ENCODE measurements around the gene C1orf167. TPM values are rescaled to one million over a fixed set of nuclear protein-coding genes. Genes with fewer than 3 reads are reported as not detected.

Gene C1orf167, protein sequence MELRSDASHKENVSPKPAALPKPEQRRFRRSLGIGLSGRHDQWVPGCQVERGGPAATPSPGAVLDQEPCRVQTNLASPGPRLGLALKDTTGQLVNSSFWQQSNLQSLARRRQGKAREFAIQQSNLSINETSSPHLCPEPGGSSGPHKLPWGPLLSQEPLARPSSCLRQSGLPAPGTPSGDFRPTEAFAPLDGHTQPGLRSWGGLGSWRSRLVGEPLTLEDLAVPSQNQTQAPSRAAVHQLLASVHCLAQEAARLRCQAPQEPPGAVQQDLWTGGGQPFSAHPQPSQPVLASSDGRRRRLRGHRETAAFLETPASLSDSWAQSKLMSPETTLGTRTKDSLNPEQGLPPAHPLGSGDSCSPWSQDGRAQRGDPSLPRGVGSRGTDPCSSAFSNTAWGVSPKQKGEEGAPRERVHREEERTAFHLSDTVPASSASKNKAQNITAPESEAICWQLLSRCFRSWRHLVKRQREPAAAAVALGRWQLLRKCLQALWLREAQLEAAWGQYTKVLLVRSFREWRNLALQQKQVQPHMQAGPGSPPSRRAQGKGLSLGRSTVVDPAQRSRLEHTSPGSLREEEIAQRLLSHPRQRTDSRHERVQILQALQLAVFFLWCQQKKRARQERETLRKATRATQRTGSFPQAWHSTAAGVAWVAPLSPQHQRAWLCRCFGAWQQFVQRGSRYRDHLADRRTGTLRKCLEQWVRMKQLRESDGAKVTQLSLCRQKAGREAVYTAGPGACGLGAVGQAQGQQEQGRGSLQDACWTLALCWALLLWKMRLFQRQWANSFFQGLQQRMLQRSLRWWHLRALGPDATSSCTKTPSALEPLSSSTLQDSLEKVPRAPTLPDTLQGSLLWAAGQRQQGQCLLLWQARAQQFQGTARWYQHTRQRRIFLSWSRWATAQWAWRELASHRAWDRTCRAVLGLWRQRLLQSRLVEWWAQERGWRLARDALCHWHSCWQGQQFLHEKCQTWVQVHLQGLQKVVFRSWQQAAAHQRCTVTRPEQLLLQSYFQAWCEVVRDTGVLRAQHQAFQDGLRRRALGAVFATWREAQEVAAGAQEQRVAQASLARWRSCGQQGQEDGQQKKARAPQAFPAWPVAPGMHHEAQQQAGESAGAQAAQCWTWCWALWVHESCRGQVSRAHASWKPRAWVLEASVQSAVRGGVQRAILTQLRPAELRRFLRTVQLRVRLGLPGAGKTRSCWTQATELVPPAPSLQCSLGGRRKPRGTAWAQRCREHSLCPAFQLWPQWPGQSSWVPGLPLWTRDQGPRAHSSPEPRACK (N-terminal part only)
- not detected in 5 replicates for total RNA-seq (2022; extraction: Qiagen RNA extraction)

DNA sequence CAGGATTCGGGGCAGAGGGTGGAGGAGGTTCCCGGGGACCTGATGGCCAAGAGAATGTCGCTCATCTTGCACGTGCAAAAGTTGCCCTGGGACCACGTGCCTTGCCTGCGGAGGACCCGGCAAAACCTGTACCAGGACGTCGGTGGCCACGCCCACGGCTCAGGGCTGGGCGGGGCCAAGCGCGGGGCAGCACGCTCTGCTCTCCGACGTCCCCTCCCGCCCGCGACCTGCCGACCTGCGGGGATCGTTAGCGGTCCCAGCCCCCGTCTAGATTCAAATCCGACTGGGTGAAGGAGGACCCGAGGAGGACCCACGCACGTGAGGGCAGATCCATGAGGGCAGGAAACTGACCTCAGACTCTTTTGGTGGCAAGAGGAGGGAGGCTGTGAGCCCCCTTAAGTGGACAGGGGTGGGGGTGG is at the start of gene C1orf167:
TSS of gene C1orf167 (plus strand) at position 206 of the 419 bp plus-strand sequence. CDS start 2,208 bp downstream, outside the sequence.

GRCh38 chr1:11735854-11736745 is 25.9 kb upstream of the C1orf167 start, which contains the start of gene AGTRAP:
TSS of gene AGTRAP (plus strand) at chr1:11736136. CDS start at chr1:11736209, 73 bp downstream.

DNA sequence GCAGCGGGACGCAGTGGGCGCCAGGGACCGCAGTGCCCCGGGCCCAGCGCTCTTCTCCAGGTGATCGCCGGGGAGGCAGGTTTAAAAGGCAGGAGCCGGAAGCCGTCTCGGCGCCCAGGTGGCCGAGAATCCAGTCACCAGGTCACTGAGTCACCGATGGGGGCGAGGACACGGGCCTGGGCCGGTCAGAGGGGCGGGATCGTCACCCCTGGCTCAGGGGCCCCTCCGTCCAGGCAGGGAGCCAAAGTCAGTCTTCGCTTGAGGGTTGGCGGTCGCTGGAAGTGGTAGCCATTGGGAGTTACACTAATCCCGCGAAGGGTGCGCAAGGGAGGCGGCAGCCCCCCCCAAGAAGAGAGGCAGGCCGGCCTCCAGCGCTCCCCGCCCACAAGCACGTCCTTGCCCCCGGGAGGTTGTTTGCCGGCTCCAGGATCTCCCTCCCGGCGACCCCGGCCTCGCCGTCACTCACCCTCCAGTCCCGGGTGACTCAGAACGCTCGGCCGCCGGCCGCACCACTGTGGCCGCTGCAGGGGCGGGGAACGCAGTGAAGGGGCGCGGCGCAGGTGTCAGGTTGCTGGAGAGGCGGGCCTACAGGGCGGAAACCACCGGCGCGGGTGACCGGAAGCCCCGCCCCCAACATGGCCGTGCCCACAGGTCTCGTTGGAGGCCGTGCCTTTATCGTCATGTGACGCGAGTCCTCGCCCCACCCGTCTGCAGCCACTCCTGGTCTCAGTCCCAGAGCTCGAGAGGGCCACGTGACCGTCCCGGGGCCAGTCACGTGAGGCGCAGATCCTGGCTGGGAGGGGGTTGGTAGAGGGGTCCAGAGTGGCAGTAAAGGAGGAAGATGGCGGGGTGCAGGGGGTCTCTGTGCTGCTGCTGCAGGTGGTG is 43.7 kb downstream of the C1orf167 start, which contains the start of the genes CLCN6 and MTHFR:
TSS of gene CLCN6 (plus strand) at position 770 of the 885 bp plus-strand sequence. CDS start at position 842, 72 bp downstream.
TSS of gene MTHFR (minus strand) at position 543 of the 885 bp plus-strand sequence. CDS start 2,848 bp downstream, outside the sequence.

Other genes starting within 250 kb of the C1orf167 start
- gene FBXO2, start 107.8 kb upstream of the C1orf167 start, total RNA-seq (2022; extraction: Qiagen RNA extraction): 6.9 to 10.3 TPM (median 9.1 TPM) in 5 replicates
- gene FBXO44, start 107.3 kb upstream of the C1orf167 start, total RNA-seq (2022; extraction: Qiagen RNA extraction): 13.5 to 19.8 TPM (median 16.0 TPM) in 5 replicates
- gene FBXO6, start 98.0 kb upstream of the C1orf167 start, total RNA-seq (2022; extraction: Qiagen RNA extraction): 7.4 to 10.4 TPM (median 8.0 TPM) in 5 replicates
- gene MAD2L2, start 81.0 kb upstream of the C1orf167 start, total RNA-seq (2022; extraction: Qiagen RNA extraction): 42.4 to 53.7 TPM (median 51.6 TPM) in 5 replicates
- gene DRAXIN, start 70.5 kb upstream of the C1orf167 start, total RNA-seq (2022; extraction: Qiagen RNA extraction): 0.03 to 0.07 TPM (median 0.06 TPM) in 5 replicates
- gene AGTRAP, start 26.1 kb upstream of the C1orf167 start, total RNA-seq (2022; extraction: Qiagen RNA extraction): 78.1 to 105 TPM (median 96.0 TPM) in 5 replicates
- gene MTHFR, start 43.8 kb downstream of the C1orf167 start, total RNA-seq (2022; extraction: Qiagen RNA extraction): 3.1 to 5.1 TPM (median 4.5 TPM) in 5 replicates
- gene CLCN6, start 44.0 kb downstream of the C1orf167 start, total RNA-seq (2022; extraction: Qiagen RNA extraction): 4.7 to 6.1 TPM (median 5.9 TPM) in 5 replicates
- not detected in 5 replicates for gene NPPA, start 85.6 kb downstream of the C1orf167 start, total RNA-seq (2022; extraction: Qiagen RNA extraction)
- gene NPPB, start 96.8 kb downstream of the C1orf167 start, total RNA-seq (2022; extraction: Qiagen RNA extraction): 0.22 TPM in 1 of 5 replicates, not detected in the others
- gene KIAA2013, start 164.2 kb downstream of the C1orf167 start, total RNA-seq (2022; extraction: Qiagen RNA extraction): 27.9 to 47.3 TPM (median 45.4 TPM) in 5 replicates
- gene PLOD1, start 172.5 kb downstream of the C1orf167 start, total RNA-seq (2022; extraction: Qiagen RNA extraction): 71.8 to 86.3 TPM (median 84.5 TPM) in 5 replicates
- gene MFN2, start 218.3 kb downstream of the C1orf167 start, total RNA-seq (2022; extraction: Qiagen RNA extraction): 28.9 to 34.7 TPM (median 33.2 TPM) in 5 replicates